ENCODE measurements around the gene CAMKMT. TPM values are rescaled to one million over a fixed set of nuclear protein-coding genes. Genes with fewer than 3 reads are reported as not detected.

The CAMKMT gene
- polyA plus RNA-seq, 3 donors = 4.7 to 7.8 (median 7.0) TPM

DNA sequence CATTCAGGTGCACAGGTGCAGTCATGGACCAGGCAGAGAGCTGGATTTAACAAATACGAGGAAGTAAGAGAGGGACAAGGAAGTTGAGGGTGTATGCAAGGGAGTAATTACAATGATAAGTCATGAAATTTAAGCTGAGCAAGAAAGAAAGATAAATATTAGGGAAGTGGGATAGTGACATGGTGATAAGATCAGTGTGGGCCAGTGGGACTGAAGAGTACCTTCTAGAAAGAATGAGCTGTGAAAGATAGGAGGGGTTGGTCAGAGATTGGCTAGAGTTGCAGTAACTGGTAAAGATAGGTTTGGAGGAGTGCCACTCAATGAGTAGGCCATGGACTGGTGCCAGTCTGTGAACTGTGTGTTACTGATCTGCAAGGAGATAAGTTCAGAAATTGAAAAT lies 378.9 kb downstream of the CAMKMT start:
- H3K4me1 Mint-ChIP-seq = no peaks in the 10 kb centered on the region
- DNase-seq = no peak
- peaks cover 13 to 20% (median 16%) of the 10 kb centered on the region in 7 donors for H3K9me3 Mint-ChIP-seq
- H3K27me3 Mint-ChIP-seq (ENCODE audit: low read depth in 3 of 3) = no peaks in the 10 kb centered on the region
- H3K9ac ChIP-seq (ENCODE audit: insufficient read depth, low read length, poor library complexity, severe bottlenecking) = no peak overlapping the region
- no peaks in the 10 kb centered on the region for H3K27me3 ChIP-seq (ENCODE audit: control insufficient read depth in 2 of 2, insufficient read depth in 2 of 2, low read length in 2 of 2)
- H3K27ac Mint-ChIP-seq = no peak overlapping the region
- WGBS (ENCODE audit: insufficient coverage) = 17% methylated on average over 1 of the region's 1 CpG
- no peak overlapping the region for H3K4me2 ChIP-seq (replicated peaks; ENCODE audit: extremely low read depth, low read length, poor library complexity, severe bottlenecking)
- H3K4me1 ChIP-seq (ENCODE audit: control insufficient read depth in 1 of 2, insufficient read depth in 2 of 2, low read length in 2 of 2) = no peaks in the 10 kb centered on the region
- H3K4me3 Mint-ChIP-seq = no peak overlapping the region
- H3K27ac ChIP-seq (ENCODE audit: low read depth in 1 of 2, low read length in 2 of 2) = no peak overlapping the region
- H3K9me3 ChIP-seq (replicated peaks in 1 of 2; ENCODE audit: control insufficient read depth in 1 of 2, insufficient read depth in 1 of 2, low read length in 2 of 2) = peaks cover 13 to 17% of the 10 kb centered on the region in 2 donors
- TF ChIP-seq, protein P1, sequence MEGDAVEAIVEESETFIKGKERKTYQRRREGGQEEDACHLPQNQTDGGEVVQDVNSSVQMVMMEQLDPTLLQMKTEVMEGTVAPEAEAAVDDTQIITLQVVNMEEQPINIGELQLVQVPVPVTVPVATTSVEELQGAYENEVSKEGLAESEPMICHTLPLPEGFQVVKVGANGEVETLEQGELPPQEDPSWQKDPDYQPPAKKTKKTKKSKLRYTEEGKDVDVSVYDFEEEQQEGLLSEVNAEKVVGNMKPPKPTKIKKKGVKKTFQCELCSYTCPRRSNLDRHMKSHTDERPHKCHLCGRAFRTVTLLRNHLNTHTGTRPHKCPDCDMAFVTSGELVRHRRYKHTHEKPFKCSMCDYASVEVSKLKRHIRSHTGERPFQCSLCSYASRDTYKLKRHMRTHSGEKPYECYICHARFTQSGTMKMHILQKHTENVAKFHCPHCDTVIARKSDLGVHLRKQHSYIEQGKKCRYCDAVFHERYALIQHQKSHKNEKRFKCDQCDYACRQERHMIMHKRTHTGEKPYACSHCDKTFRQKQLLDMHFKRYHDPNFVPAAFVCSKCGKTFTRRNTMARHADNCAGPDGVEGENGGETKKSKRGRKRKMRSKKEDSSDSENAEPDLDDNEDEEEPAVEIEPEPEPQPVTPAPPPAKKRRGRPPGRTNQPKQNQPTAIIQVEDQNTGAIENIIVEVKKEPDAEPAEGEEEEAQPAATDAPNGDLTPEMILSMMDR (IDR thresholded peaks at IDR 0.05) = no peak
- H3K36me3 ChIP-seq (replicated peaks in 1 of 2; ENCODE audit: control insufficient read depth in 1 of 2, insufficient read depth in 2 of 2, low read length in 2 of 2) = no peaks in the 10 kb centered on the region
- intact Hi-C loops (cut with micrococcal nuclease) = no loop called here
- no peak overlapping the region for H2AFZ ChIP-seq (ENCODE audit: insufficient read depth, low read depth, low read length, poor library complexity, severe bottlenecking)
- no peaks in the 10 kb centered on the region for H3K36me3 Mint-ChIP-seq
- H4K20me1 ChIP-seq (ENCODE audit: insufficient read depth, low read length) = no peaks in the 10 kb centered on the region
- no peak overlapping the region for H3K4me3 ChIP-seq (replicated peaks in 1 of 3; ENCODE audit: low read depth in 2 of 3, low read length in 3 of 3)
- no peaks in the 10 kb centered on the region for H3K79me2 ChIP-seq (ENCODE audit: insufficient read depth, low read length)

DNA sequence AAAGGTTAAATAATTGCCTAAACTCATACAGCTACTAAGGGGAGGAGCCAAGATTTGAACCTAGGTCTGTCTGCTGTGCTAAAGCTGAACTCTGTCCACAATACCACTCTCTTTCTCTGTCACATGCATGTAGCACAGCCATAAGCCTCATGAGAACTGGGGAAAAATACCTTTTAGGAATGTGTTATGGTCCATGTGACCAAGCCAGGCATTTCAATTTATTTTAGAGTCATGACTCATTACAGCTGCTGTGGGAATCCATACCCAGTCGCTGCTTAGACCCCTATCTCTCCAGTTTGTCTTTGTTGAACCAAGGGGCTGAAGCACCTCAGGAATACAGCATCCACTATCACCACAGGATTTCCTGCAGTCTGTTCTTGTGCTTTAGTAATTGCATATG lies 379.8 kb downstream of the CAMKMT start:
- no peaks in the 10 kb centered on the region for H3K79me2 ChIP-seq (ENCODE audit: insufficient read depth, low read length)
- no peak overlapping the region for H2AFZ ChIP-seq (ENCODE audit: insufficient read depth, low read depth, low read length, poor library complexity, severe bottlenecking)
- H3K36me3 ChIP-seq (replicated peaks in 1 of 2; ENCODE audit: control insufficient read depth in 1 of 2, insufficient read depth in 2 of 2, low read length in 2 of 2) = no peaks in the 10 kb centered on the region
- no peak overlapping the region for H3K9ac ChIP-seq (ENCODE audit: insufficient read depth, low read length, poor library complexity, severe bottlenecking)
- intact Hi-C loops (cut with micrococcal nuclease) = no loop called here
- no peak overlapping the region for H3K4me3 Mint-ChIP-seq
- TF ChIP-seq, protein P1 (IDR thresholded peaks at IDR 0.05) = no peak
- H3K4me3 ChIP-seq (replicated peaks in 1 of 3; ENCODE audit: low read depth in 2 of 3, low read length in 3 of 3) = no peak overlapping the region
- H3K9me3 Mint-ChIP-seq = peaks cover 7 to 15% (median 11%) of the 10 kb centered on the region in 7 donors
- no peak overlapping the region for H3K4me2 ChIP-seq (replicated peaks; ENCODE audit: extremely low read depth, low read length, poor library complexity, severe bottlenecking)
- H3K36me3 Mint-ChIP-seq = no peaks in the 10 kb centered on the region
- no peaks in the 10 kb centered on the region for H3K4me1 Mint-ChIP-seq
- no peaks in the 10 kb centered on the region for H3K4me1 ChIP-seq (ENCODE audit: control insufficient read depth in 1 of 2, insufficient read depth in 2 of 2, low read length in 2 of 2)
- H3K27me3 Mint-ChIP-seq (ENCODE audit: low read depth in 3 of 3) = no peaks in the 10 kb centered on the region
- H3K27ac Mint-ChIP-seq = no peak overlapping the region
- H4K20me1 ChIP-seq (ENCODE audit: insufficient read depth, low read length) = no peaks in the 10 kb centered on the region
- no peaks in the 10 kb centered on the region for H3K27me3 ChIP-seq (ENCODE audit: control insufficient read depth in 2 of 2, insufficient read depth in 2 of 2, low read length in 2 of 2)
- H3K27ac ChIP-seq (ENCODE audit: low read depth in 1 of 2, low read length in 2 of 2) = no peak overlapping the region
- 80% methylated on average over 1 of the region's 1 CpG for WGBS (ENCODE audit: insufficient coverage)
- H3K9me3 ChIP-seq (replicated peaks in 1 of 2; ENCODE audit: control insufficient read depth in 1 of 2, insufficient read depth in 1 of 2, low read length in 2 of 2) = peaks cover 9 to 10% of the 10 kb centered on the region in 2 donors
- DNase-seq = no peak
